RWPE2 (cell line): ENCODE results near the gene PTPRQ.

ENCODE experiments used
- ATAC-seq: fragments of 200-7000 bp; cut with Tn5 transposase; 3 replicates; pipeline ENCODE4 v1.9.1; 2021; ENCODE audit warnings: low read depth
- DNase-seq: peaks from one replicate; pipeline ENCODE4 v3.0.0-alpha.2; 2020; ENCODE audit warnings: low spot score
- H3K27ac ChIP-seq: fragments of 450-650 bp; 2 replicates; pipeline ENCODE4 v1.5.1; 2017; ENCODE audit warnings: mild to moderate bottlenecking; ENCODE audit not compliant: poor library complexity, severe bottlenecking
- H3K27me3 ChIP-seq: fragments of 250-450 bp; sonication (Bioruptor Pico); 2 replicates; pipeline ENCODE4 v1.5.1; 2021; ENCODE audit warnings: mild to moderate bottlenecking, moderate library complexity; ENCODE audit not compliant: insufficient read depth, poor library complexity, severe bottlenecking
- H3K36me3 ChIP-seq: fragments of 250-450 bp; sonication (Bioruptor Pico); 2 replicates; pipeline ENCODE4 v1.5.1; 2020; ENCODE audit warnings: low read depth, mild to moderate bottlenecking, moderate library complexity
- H3K4me1 ChIP-seq: fragments of 250-450 bp; sonication (Bioruptor Pico); 2 replicates; pipeline ENCODE4 v1.5.1; 2021; ENCODE audit warnings: mild to moderate bottlenecking, moderate library complexity; ENCODE audit not compliant: insufficient read depth, poor library complexity, severe bottlenecking
- H3K4me3 ChIP-seq: fragments of 250-450 bp; sonication (Bioruptor Pico); 2 replicates; pipeline ENCODE4 v1.5.1; 2021; ENCODE audit warnings: mild to moderate bottlenecking, moderate library complexity; ENCODE audit not compliant: severe bottlenecking
- H3K9me3 ChIP-seq: fragments of 250-450 bp; sonication (Bioruptor Pico); 2 replicates; pipeline ENCODE4 v1.5.1; 2021; ENCODE audit warnings: mild to moderate bottlenecking, moderate library complexity; ENCODE audit not compliant: severe bottlenecking
- TF ChIP-seq, protein P1 (sequence below): fragments of 450-650 bp; IDR thresholded peaks from one replicate; pipeline ENCODE4 v1.5.1; 2017; ENCODE audit warnings: mild to moderate bottlenecking, moderate library complexity; ENCODE audit not compliant: poor library complexity, severe bottlenecking

Gene PTPRQ

DNA sequence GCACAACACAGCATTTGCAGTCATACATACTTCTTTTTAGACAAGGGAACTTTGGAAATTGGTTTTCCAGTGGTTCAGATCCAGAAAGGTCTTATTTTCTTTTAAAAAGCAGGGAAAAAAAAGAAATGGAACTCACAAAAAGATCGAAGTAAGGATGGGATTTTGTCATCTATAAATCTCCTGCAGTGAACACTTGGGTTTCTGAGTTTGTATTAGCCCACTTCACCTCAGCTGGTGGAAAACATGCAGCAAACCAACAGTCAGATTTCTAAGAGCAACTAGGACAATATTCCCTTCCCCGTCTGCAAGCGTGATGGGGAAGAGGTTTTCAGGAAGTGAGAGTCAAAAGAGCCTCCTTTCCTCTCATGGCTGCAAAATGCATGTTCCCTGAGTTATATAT is 277.3 kb downstream of the PTPRQ start:
- TF ChIP-seq, protein P1, sequence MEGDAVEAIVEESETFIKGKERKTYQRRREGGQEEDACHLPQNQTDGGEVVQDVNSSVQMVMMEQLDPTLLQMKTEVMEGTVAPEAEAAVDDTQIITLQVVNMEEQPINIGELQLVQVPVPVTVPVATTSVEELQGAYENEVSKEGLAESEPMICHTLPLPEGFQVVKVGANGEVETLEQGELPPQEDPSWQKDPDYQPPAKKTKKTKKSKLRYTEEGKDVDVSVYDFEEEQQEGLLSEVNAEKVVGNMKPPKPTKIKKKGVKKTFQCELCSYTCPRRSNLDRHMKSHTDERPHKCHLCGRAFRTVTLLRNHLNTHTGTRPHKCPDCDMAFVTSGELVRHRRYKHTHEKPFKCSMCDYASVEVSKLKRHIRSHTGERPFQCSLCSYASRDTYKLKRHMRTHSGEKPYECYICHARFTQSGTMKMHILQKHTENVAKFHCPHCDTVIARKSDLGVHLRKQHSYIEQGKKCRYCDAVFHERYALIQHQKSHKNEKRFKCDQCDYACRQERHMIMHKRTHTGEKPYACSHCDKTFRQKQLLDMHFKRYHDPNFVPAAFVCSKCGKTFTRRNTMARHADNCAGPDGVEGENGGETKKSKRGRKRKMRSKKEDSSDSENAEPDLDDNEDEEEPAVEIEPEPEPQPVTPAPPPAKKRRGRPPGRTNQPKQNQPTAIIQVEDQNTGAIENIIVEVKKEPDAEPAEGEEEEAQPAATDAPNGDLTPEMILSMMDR, result no peak
- Histone ChIP-seq H3K27ac (no peak overlapping the region), H3K27me3 (peaks cover 5% of the 10 kb centered on the region), H3K36me3 (no peaks in the 10 kb centered on the region), H3K4me3 (no peak overlapping the region), H3K4me1 (no peaks in the 10 kb centered on the region), H3K9me3 (no peaks in the 10 kb centered on the region)
- ATAC-seq (no peak), DNase-seq (no peak)
